OCI-LY3 (cell line): Measurements from ENCODE around the gene CYFIP2.

Source experiments
- H2AFZ ChIP-seq: fragments of 200-600, 300-600 bp; shearing (Covaris generic); 2 replicates; pipeline ENCODE4 v1.6.0; 2014; ENCODE audit warnings: antibody characterized with exemption, low read depth, low read length
- H3K27ac ChIP-seq: fragments of 200-600, 300-600 bp; sonication (generic); 2 replicates; pipeline ENCODE4 v1.5.1; 2014; ENCODE audit warnings: mild to moderate bottlenecking, low read length, moderate library complexity, mixed read lengths
- H3K27me3 ChIP-seq: fragments of 200-600, 300-600 bp; sonication (generic); 2 replicates; pipeline ENCODE4 v1.6.1; 2014; ENCODE audit warnings: low read depth, low read length, mixed read lengths
- H3K36me3 ChIP-seq: fragments of 200-600, 300-600 bp; sonication (generic); replicated peaks from 2 replicates; pipeline ENCODE3; 2014; ENCODE audit warnings: low read depth, low read length, mixed read lengths
- H3K4me1 ChIP-seq: fragments of 300-600, 200-600 bp; sonication (generic); 2 replicates; pipeline ENCODE4 v1.6.1; 2014; ENCODE audit warnings: low read length, mixed read lengths
- H3K4me2 ChIP-seq: fragments of 200-600, 300-600 bp; sonication (generic); 2 replicates; pipeline ENCODE4 v1.6.1; 2014; ENCODE audit warnings: low read length, mixed read lengths
- H3K4me3 ChIP-seq: fragments of 300-600, 200-600 bp; sonication (generic); 2 replicates; pipeline ENCODE4 v1.5.1; 2014; ENCODE audit warnings: antibody characterized with exemption, mild to moderate bottlenecking, low read length, moderate library complexity
- H3K79me2 ChIP-seq: fragments of 300-600, 200-600 bp; shearing (Covaris generic); 2 replicates; pipeline ENCODE4 v1.6.1; 2014; ENCODE audit warnings: mild to moderate bottlenecking, low read length, mixed read lengths
- H3K9ac ChIP-seq: fragments of 300-600, 200-600 bp; shearing (Covaris generic); 2 replicates; pipeline ENCODE4 v1.6.0; 2014; ENCODE audit warnings: mild to moderate bottlenecking, low read length, moderate library complexity
- H3K9me3 ChIP-seq: fragments of 200-600, 300-600 bp; shearing (Covaris generic); 2 replicates; pipeline ENCODE4 v1.6.1; 2014; ENCODE audit warnings: low read length, mixed read lengths; ENCODE audit not compliant: insufficient read depth
- H4K20me1 ChIP-seq: fragments of 200-600, 300-600 bp; sonication (generic); 2 replicates; pipeline ENCODE4 v1.6.1; 2016; ENCODE audit warnings: low read length, mixed read lengths; ENCODE audit not compliant: insufficient read depth
- EZH2phosphoT487 ChIP-seq: fragments of 200-600 bp; shearing (Covaris generic); IDR thresholded peaks from 2 replicates; pipeline ENCODE4 v1.6.1; 2018; ENCODE audit warnings: antibody characterized with exemption, mixed run types, low read depth
- TF ChIP-seq, protein P1 (sequence below): fragments of 200-600, 300-600 bp; sonication (generic); IDR thresholded peaks from 2 replicates; pipeline ENCODE4 v1.5.1; 2014; ENCODE audit warnings: antibody characterized with exemption, low read length, low read depth

Gene CYFIP2

DNA sequence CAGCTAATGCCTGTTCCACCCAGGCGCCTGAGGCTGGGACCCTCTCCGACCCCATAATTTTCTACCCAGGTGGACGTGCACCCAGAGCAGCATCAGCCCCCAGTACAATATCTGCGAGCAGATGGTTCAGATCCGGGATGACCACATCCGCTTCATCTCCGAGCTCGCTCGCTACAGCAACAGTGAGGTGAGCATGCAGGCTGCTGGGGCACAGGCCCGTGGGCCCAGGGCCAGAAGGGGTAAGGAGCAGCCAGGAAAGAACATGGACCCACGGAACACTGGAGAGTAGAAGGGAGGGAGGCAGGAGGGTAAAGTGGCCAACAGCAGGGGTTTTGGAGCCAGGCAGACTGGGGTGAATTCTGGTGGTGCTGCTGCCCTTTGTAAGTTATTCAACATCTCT is 45.7 kb downstream of the CYFIP2 start:
- TF ChIP-seq, protein P1, sequence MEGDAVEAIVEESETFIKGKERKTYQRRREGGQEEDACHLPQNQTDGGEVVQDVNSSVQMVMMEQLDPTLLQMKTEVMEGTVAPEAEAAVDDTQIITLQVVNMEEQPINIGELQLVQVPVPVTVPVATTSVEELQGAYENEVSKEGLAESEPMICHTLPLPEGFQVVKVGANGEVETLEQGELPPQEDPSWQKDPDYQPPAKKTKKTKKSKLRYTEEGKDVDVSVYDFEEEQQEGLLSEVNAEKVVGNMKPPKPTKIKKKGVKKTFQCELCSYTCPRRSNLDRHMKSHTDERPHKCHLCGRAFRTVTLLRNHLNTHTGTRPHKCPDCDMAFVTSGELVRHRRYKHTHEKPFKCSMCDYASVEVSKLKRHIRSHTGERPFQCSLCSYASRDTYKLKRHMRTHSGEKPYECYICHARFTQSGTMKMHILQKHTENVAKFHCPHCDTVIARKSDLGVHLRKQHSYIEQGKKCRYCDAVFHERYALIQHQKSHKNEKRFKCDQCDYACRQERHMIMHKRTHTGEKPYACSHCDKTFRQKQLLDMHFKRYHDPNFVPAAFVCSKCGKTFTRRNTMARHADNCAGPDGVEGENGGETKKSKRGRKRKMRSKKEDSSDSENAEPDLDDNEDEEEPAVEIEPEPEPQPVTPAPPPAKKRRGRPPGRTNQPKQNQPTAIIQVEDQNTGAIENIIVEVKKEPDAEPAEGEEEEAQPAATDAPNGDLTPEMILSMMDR: no peak
- no peak for TF ChIP-seq EZH2phosphoT487
- H3K27ac ChIP-seq: no peak overlapping the region

DNA sequence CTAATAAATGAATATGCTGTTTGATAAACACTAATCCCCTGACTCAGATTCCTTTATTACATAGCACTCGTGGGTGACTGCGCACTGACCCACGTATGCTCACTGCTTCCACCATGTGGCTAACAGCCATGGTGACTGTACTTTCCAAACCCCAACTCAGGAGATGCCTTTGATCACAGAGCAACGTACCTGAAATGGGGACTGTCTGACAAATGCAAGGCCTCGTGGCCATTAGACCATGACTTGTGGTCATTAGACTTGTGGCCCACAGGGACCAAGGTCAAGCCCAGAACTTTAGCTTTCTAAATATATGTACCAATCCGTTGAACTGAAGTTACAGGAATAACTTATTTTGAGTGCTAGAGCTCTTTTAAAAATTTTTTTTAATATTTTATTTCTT is 46.6 kb downstream of the CYFIP2 start:
- Histone ChIP-seq H3K4me3 (no peak overlapping the region), H3K36me3 (peaks cover 20% of the 10 kb centered on the region), H3K9me3 (no peaks in the 10 kb centered on the region), H3K4me1 (peaks cover 15% of the 10 kb centered on the region), H2AFZ (no peak overlapping the region), H3K9ac (no peak overlapping the region), H4K20me1 (peaks cover 4% of the 10 kb centered on the region; the same call in 1 of the 2 replicates), H3K4me2 (no peak overlapping the region), H3K27ac (no peak overlapping the region), H3K27me3 (no peaks in the 10 kb centered on the region), H3K79me2 (no peaks in the 10 kb centered on the region)
- TF ChIP-seq, protein P1: peak; percentile 62
- TF ChIP-seq EZH2phosphoT487: no peak

More for the DNA sequence above, 45.7 kb downstream of the CYFIP2 start:
- no peak overlapping the region for H3K4me2 ChIP-seq
- no peak overlapping the region for H2AFZ ChIP-seq
- H4K20me1 ChIP-seq: peaks cover 4% of the 10 kb centered on the region; the same call in 1 of the 2 replicates
- no peaks in the 10 kb centered on the region for H3K79me2 ChIP-seq
- H3K9me3 ChIP-seq: no peaks in the 10 kb centered on the region
- no peaks in the 10 kb centered on the region for H3K27me3 ChIP-seq
- no peak overlapping the region for H3K9ac ChIP-seq
- peaks cover 19% of the 10 kb centered on the region for H3K36me3 ChIP-seq
- H3K4me3 ChIP-seq: no peak overlapping the region
- peaks cover 15% of the 10 kb centered on the region for H3K4me1 ChIP-seq

DNA sequence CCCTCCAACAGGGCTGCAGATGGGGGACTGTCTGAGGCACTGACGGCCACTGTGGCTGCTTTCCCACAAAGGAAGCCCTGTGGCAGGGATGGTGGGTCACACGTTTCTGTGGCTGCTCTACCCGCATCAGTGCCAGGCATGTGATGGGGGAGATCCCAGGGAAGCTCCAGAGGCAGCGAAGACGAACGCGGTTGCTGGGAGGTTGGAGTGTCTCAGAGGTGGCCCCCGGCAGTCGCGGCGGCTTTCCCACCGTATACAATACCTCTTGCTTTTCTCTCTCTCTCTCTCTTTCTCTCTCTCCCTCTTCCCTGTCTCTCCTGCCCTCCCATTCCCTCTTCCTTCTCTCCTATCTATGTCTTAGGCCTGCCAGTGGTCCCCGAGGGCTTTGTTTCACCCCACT is 56.7 kb downstream of the CYFIP2 start:
- no peak overlapping the region for H2AFZ ChIP-seq
- H3K4me2 ChIP-seq: no peak overlapping the region
- H3K27me3 ChIP-seq: no peaks in the 10 kb centered on the region
- H3K79me2 ChIP-seq: no peaks in the 10 kb centered on the region
- H3K4me3 ChIP-seq: no peak overlapping the region
- no peaks in the 10 kb centered on the region for H3K9me3 ChIP-seq
- H4K20me1 ChIP-seq: no peaks in the 10 kb centered on the region
- TF ChIP-seq EZH2phosphoT487: no peak
- TF ChIP-seq, protein P1: no peak
- no peak overlapping the region for H3K27ac ChIP-seq
- no peak overlapping the region for H3K9ac ChIP-seq
- H3K4me1 ChIP-seq: no peaks in the 10 kb centered on the region
- peaks cover 20% of the 10 kb centered on the region for H3K36me3 ChIP-seq

DNA sequence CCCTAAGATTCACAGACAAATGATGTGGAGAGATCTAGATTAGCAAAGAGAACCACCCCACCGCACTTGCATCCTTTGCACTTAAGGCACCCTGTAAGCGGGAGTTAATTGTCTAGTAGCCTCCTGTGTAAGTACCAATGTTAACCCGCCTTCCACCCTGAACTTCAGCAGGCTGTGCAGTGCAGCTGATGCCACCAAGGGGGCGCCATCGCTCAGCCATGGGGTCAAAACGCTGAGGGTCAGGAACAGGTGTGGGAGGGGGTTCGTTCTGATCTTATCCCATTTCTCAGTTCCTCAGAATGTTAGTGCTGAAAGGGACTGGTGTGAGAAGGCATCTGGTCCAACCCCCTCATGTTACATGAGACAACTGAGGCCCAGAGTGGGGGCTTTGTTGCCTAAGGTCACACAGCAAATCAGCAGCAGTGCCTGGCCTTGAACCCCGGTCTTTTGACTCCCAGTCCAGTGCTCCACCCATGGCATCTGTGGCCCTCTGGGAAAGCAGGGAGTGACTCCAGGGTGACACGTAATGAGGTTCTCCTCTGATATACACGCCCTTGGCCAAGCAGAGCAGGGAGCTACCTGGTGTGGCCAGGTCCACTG is 57.3 kb downstream of the CYFIP2 start:
- Histone ChIP-seq H3K4me2 (no peak overlapping the region), H3K36me3 (peaks cover 20% of the 10 kb centered on the region), H4K20me1 (no peaks in the 10 kb centered on the region), H3K9ac (no peak overlapping the region), H3K27me3 (no peaks in the 10 kb centered on the region), H3K4me3 (no peak overlapping the region), H3K9me3 (no peaks in the 10 kb centered on the region), H2AFZ (no peak overlapping the region), H3K27ac (no peak overlapping the region), H3K4me1 (no peaks in the 10 kb centered on the region), H3K79me2 (no peaks in the 10 kb centered on the region)
- no peak for TF ChIP-seq EZH2phosphoT487
- TF ChIP-seq, protein P1: peak; percentile 25
